ENCODE measurements around the gene CTNNA1. TPM values are rescaled to one million over a fixed set of nuclear protein-coding genes. Genes with fewer than 3 reads are reported as not detected.

The CTNNA1 gene
- total RNA-seq, 1 experiment from 2014 or later: 392 TPM

GRCh38 chr5:138909734-138910133 is 156.5 kb downstream of the CTNNA1 start:
- ChIA-PET POLR2A (no interaction called here), CTCF (no interaction called here)
- no peak overlapping the region for H3K4me3 Mint-ChIP-seq (ENCODE audit: unreplicated experiment)
- no peak overlapping the region for H3K27ac Mint-ChIP-seq (ENCODE audit: unreplicated experiment)
- no peaks in the 10 kb centered on the region for H3K9me3 Mint-ChIP-seq (ENCODE audit: unreplicated experiment)
- TF ChIP-seq CTCF (IDR thresholded peaks at IDR 0.05; ENCODE audit: insufficient read depth in 1 of 2, low read depth in 1 of 2, low read length in 1 of 2, severe bottlenecking in 1 of 2, unreplicated experiment in 1 of 2): no peak
- intact Hi-C loops (cut with micrococcal nuclease; ENCODE audit: unreplicated experiment): no loop called here
- no TSS peak for BruUV-seq (replicated peaks)
- H3K27me3 ChIP-seq (replicated peaks; ENCODE audit: control insufficient read depth, insufficient read depth, low read length): no peaks in the 10 kb centered on the region
- H3K9me3 ChIP-seq: no peaks in the 10 kb centered on the region
- no peak overlapping the region for H3K4me3 ChIP-seq (ENCODE audit: low read depth, low read length)
- H3K4me1 ChIP-seq: no peaks in the 10 kb centered on the region
- no peak for DNase-seq
- no peaks in the 10 kb centered on the region for H3K4me1 Mint-ChIP-seq (ENCODE audit: low read depth, unreplicated experiment)
- H3K36me3 Mint-ChIP-seq (ENCODE audit: insufficient read depth, unreplicated experiment): peaks cover 71% of the 10 kb centered on the region
- no peaks in the 10 kb centered on the region for H3K27me3 Mint-ChIP-seq (ENCODE audit: insufficient read depth, unreplicated experiment)
- peaks cover 4% of the 10 kb centered on the region for H3K36me3 ChIP-seq (ENCODE audit: control insufficient read depth, insufficient read depth, low read length)

- Histone ChIP-seq H3K36me3 (ENCODE audit: control insufficient read depth, insufficient read depth, low read length) (peaks cover 4% of the 10 kb centered on the region), H3K9me3 (no peaks in the 10 kb centered on the region), H3K27me3 (replicated peaks; ENCODE audit: control insufficient read depth, insufficient read depth, low read length) (no peaks in the 10 kb centered on the region), H3K4me3 (ENCODE audit: low read depth, low read length) (no peak overlapping the region), H3K4me1 (no peaks in the 10 kb centered on the region)
- no peaks in the 10 kb centered on the region for H3K27me3 Mint-ChIP-seq (ENCODE audit: insufficient read depth, unreplicated experiment)
- H3K27ac Mint-ChIP-seq (ENCODE audit: unreplicated experiment): peak overlapping the region; percentile 28
- POLR2A ChIA-PET: no interaction called here
- no peak for TF ChIP-seq CTCF (IDR thresholded peaks at IDR 0.05; ENCODE audit: insufficient read depth in 1 of 2, low read depth in 1 of 2, low read length in 1 of 2, severe bottlenecking in 1 of 2, unreplicated experiment in 1 of 2)
- peaks cover 74% of the 10 kb centered on the region for H3K36me3 Mint-ChIP-seq (ENCODE audit: insufficient read depth, unreplicated experiment)
- no peak for DNase-seq
- intact Hi-C loops (cut with micrococcal nuclease; ENCODE audit: unreplicated experiment): no loop called here
- H3K9me3 Mint-ChIP-seq (ENCODE audit: unreplicated experiment): no peaks in the 10 kb centered on the region
- H3K4me3 Mint-ChIP-seq (ENCODE audit: unreplicated experiment): no peak overlapping the region
- CTCF ChIA-PET: no interaction called here
- no peaks in the 10 kb centered on the region for H3K4me1 Mint-ChIP-seq (ENCODE audit: low read depth, unreplicated experiment)
- BruUV-seq (replicated peaks): no TSS peak
These were observed 157.4 kb downstream of the CTNNA1 start for GRCh38 chr5:138910546-138911185.

GRCh38 chr5:138911441-138911840 is 158.2 kb downstream of the CTNNA1 start:
- no peaks in the 10 kb centered on the region for H3K27me3 ChIP-seq (replicated peaks; ENCODE audit: control insufficient read depth, insufficient read depth, low read length)
- H3K36me3 Mint-ChIP-seq (ENCODE audit: insufficient read depth, unreplicated experiment): peaks cover 75% of the 10 kb centered on the region
- no peaks in the 10 kb centered on the region for H3K9me3 Mint-ChIP-seq (ENCODE audit: unreplicated experiment)
- H3K27me3 Mint-ChIP-seq (ENCODE audit: insufficient read depth, unreplicated experiment): no peaks in the 10 kb centered on the region
- no peaks in the 10 kb centered on the region for H3K9me3 ChIP-seq
- no peaks in the 10 kb centered on the region for H3K4me1 ChIP-seq
- no peak overlapping the region for H3K4me3 ChIP-seq (ENCODE audit: low read depth, low read length)
- no peak overlapping the region for H3K4me3 Mint-ChIP-seq (ENCODE audit: unreplicated experiment)
- intact Hi-C loops (cut with micrococcal nuclease; ENCODE audit: unreplicated experiment): no loop called here
- POLR2A ChIA-PET: no interaction called here
- H3K36me3 ChIP-seq (ENCODE audit: control insufficient read depth, insufficient read depth, low read length): peaks cover 4% of the 10 kb centered on the region
- no TSS peak for BruUV-seq (replicated peaks)
- DNase-seq: no peak
- TF ChIP-seq CTCF (IDR thresholded peaks at IDR 0.05; ENCODE audit: insufficient read depth in 1 of 2, low read depth in 1 of 2, low read length in 1 of 2, severe bottlenecking in 1 of 2, unreplicated experiment in 1 of 2): no peak
- no peaks in the 10 kb centered on the region for H3K4me1 Mint-ChIP-seq (ENCODE audit: low read depth, unreplicated experiment)
- no peak overlapping the region for H3K27ac Mint-ChIP-seq (ENCODE audit: unreplicated experiment)
- CTCF ChIA-PET: no interaction called here
